ENCODE results near the gene SCTR.

The SCTR gene

GRCh38 chr2:119523383-119523951, 816 bp downstream of the SCTR start:
- TF ChIP-seq, protein P1, sequence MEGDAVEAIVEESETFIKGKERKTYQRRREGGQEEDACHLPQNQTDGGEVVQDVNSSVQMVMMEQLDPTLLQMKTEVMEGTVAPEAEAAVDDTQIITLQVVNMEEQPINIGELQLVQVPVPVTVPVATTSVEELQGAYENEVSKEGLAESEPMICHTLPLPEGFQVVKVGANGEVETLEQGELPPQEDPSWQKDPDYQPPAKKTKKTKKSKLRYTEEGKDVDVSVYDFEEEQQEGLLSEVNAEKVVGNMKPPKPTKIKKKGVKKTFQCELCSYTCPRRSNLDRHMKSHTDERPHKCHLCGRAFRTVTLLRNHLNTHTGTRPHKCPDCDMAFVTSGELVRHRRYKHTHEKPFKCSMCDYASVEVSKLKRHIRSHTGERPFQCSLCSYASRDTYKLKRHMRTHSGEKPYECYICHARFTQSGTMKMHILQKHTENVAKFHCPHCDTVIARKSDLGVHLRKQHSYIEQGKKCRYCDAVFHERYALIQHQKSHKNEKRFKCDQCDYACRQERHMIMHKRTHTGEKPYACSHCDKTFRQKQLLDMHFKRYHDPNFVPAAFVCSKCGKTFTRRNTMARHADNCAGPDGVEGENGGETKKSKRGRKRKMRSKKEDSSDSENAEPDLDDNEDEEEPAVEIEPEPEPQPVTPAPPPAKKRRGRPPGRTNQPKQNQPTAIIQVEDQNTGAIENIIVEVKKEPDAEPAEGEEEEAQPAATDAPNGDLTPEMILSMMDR (IDR thresholded peaks at IDR 0.05; ENCODE audit: insufficient read depth, low read length, poor library complexity, severe bottlenecking), result no peak
- H3K27me3 ChIP-seq (replicated peaks; ENCODE audit: control insufficient read depth, insufficient read depth, low read length), result peaks cover 2% of the 10 kb centered on the region; the same call in 1 of the 2 replicates
- no peaks in the 10 kb centered on the region for H3K36me3 ChIP-seq (ENCODE audit: control insufficient read depth, insufficient read depth, low read length)
- H3K4me3 ChIP-seq (replicated peaks; ENCODE audit: low read depth, low read length), result no peak overlapping the region
- no peak for DNase-seq (ENCODE audit: extremely low read depth, insufficient read length)

- Histone ChIP-seq H3K36me3 (ENCODE audit: control insufficient read depth, insufficient read depth, low read length) (no peaks in the 10 kb centered on the region), H3K27me3 (replicated peaks; ENCODE audit: control insufficient read depth, insufficient read depth, low read length) (peaks cover 4% of the 10 kb centered on the region; the same call in 1 of the 2 replicates), H3K4me3 (replicated peaks; ENCODE audit: low read depth, low read length) (no peak overlapping the region)
- no peak for DNase-seq (ENCODE audit: extremely low read depth, insufficient read length)
- TF ChIP-seq, protein P1 (IDR thresholded peaks at IDR 0.05; ENCODE audit: insufficient read depth, low read length, poor library complexity, severe bottlenecking), result no peak
Measured at GRCh38 chr2:119522671-119523070, 1.6 kb downstream of the SCTR start.

- Histone ChIP-seq H3K36me3 (ENCODE audit: control insufficient read depth, insufficient read depth, low read length) (no peaks in the 10 kb centered on the region), H3K27me3 (replicated peaks; ENCODE audit: control insufficient read depth, insufficient read depth, low read length) (peaks cover 4% of the 10 kb centered on the region; the same call in 1 of the 2 replicates), H3K4me3 (replicated peaks; ENCODE audit: low read depth, low read length) (no peak overlapping the region)
- TF ChIP-seq, protein P1 (IDR thresholded peaks at IDR 0.05; ENCODE audit: insufficient read depth, low read length, poor library complexity, severe bottlenecking), result no peak
- DNase-seq (ENCODE audit: extremely low read depth, insufficient read length), result no peak
Measured at GRCh38 chr2:119521433-119522050, 2.7 kb downstream of the SCTR start.

- no peak for DNase-seq (ENCODE audit: extremely low read depth, insufficient read length)
- H3K4me3 ChIP-seq (replicated peaks; ENCODE audit: low read depth, low read length), result no peak overlapping the region
- H3K36me3 ChIP-seq (ENCODE audit: control insufficient read depth, insufficient read depth, low read length), result no peaks in the 10 kb centered on the region
- H3K27me3 ChIP-seq (replicated peaks; ENCODE audit: control insufficient read depth, insufficient read depth, low read length), result peaks cover 4% of the 10 kb centered on the region; the same call in 1 of the 2 replicates
- TF ChIP-seq, protein P1 (IDR thresholded peaks at IDR 0.05; ENCODE audit: insufficient read depth, low read length, poor library complexity, severe bottlenecking), result no peak
Measured at GRCh38 chr2:119520696-119521432, 3.4 kb downstream of the SCTR start.

- H3K27me3 ChIP-seq (replicated peaks; ENCODE audit: control insufficient read depth, insufficient read depth, low read length), result peaks cover 2% of the 10 kb centered on the region; the same call in 1 of the 2 replicates
- TF ChIP-seq, protein P1 (IDR thresholded peaks at IDR 0.05; ENCODE audit: insufficient read depth, low read length, poor library complexity, severe bottlenecking), result no peak
- no peak for DNase-seq (ENCODE audit: extremely low read depth, insufficient read length)
Measured at GRCh38 chr2:119519057-119519408, 5.2 kb downstream of the SCTR start.

More at GRCh38 chr2:119519057-119519408, 5.2 kb downstream of the SCTR start:
- H3K36me3 ChIP-seq (ENCODE audit: control insufficient read depth, insufficient read depth, low read length), result no peaks in the 10 kb centered on the region
- no peak overlapping the region for H3K4me3 ChIP-seq (replicated peaks; ENCODE audit: low read depth, low read length)
